ENCODE data around the gene RPS10.

RPS10 gene

GRCh38 chr6:34463849-34464248, 38.0 kb upstream of the RPS10 start:
- Histone ChIP-seq H3K27me3 (ENCODE audit: insufficient read depth, poor library complexity, severe bottlenecking) (peaks cover 16% of the 10 kb centered on the region), H3K27ac (replicated peaks) (no peak overlapping the region), H3K4me3 (replicated peaks; ENCODE audit: insufficient read depth, low read length) (no peak overlapping the region)
- DNase-seq (ENCODE audit: low read depth in 1 of 2, low spot score in 1 of 2): no peak
- no peak for TF ChIP-seq CTCF (IDR thresholded peaks at IDR 0.05; ENCODE audit: insufficient read depth, low read length)
- no peak for TF ChIP-seq POLR2AphosphoS5 (IDR thresholded peaks at IDR 0.05; ENCODE audit: low read depth)
- TF ChIP-seq, protein P1, sequence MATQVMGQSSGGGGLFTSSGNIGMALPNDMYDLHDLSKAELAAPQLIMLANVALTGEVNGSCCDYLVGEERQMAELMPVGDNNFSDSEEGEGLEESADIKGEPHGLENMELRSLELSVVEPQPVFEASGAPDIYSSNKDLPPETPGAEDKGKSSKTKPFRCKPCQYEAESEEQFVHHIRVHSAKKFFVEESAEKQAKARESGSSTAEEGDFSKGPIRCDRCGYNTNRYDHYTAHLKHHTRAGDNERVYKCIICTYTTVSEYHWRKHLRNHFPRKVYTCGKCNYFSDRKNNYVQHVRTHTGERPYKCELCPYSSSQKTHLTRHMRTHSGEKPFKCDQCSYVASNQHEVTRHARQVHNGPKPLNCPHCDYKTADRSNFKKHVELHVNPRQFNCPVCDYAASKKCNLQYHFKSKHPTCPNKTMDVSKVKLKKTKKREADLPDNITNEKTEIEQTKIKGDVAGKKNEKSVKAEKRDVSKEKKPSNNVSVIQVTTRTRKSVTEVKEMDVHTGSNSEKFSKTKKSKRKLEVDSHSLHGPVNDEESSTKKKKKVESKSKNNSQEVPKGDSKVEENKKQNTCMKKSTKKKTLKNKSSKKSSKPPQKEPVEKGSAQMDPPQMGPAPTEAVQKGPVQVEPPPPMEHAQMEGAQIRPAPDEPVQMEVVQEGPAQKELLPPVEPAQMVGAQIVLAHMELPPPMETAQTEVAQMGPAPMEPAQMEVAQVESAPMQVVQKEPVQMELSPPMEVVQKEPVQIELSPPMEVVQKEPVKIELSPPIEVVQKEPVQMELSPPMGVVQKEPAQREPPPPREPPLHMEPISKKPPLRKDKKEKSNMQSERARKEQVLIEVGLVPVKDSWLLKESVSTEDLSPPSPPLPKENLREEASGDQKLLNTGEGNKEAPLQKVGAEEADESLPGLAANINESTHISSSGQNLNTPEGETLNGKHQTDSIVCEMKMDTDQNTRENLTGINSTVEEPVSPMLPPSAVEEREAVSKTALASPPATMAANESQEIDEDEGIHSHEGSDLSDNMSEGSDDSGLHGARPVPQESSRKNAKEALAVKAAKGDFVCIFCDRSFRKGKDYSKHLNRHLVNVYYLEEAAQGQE (IDR thresholded peaks at IDR 0.05; ENCODE audit: insufficient replicate concordance, low read depth): no peak
- TF ChIP-seq GABPA (IDR thresholded peaks at IDR 0.05; ENCODE audit: low read depth): no peak
- no peak for TF ChIP-seq SPI1 (IDR thresholded peaks at IDR 0.05; ENCODE audit: borderline replicate concordance, low read depth)

GRCh38 chr6:34463299-34463698, 37.4 kb upstream of the RPS10 start:
- DNase-seq (ENCODE audit: low read depth in 1 of 2, low spot score in 1 of 2): no peak
- Histone ChIP-seq H3K27ac (replicated peaks) (no peak overlapping the region), H3K4me3 (replicated peaks; ENCODE audit: insufficient read depth, low read length) (no peak overlapping the region), H3K27me3 (ENCODE audit: insufficient read depth, poor library complexity, severe bottlenecking) (peaks cover 16% of the 10 kb centered on the region)
- TF ChIP-seq GABPA (IDR thresholded peaks at IDR 0.05; ENCODE audit: low read depth) (no peak), POLR2AphosphoS5 (IDR thresholded peaks at IDR 0.05; ENCODE audit: low read depth) (no peak), SPI1 (IDR thresholded peaks at IDR 0.05; ENCODE audit: borderline replicate concordance, low read depth) (no peak), CTCF (IDR thresholded peaks at IDR 0.05; ENCODE audit: insufficient read depth, low read length) (no peak)
- TF ChIP-seq, protein P1 (IDR thresholded peaks at IDR 0.05; ENCODE audit: insufficient replicate concordance, low read depth): no peak

GRCh38 chr6:34462551-34462971, 36.7 kb upstream of the RPS10 start:
- no peak for TF ChIP-seq SPI1 (IDR thresholded peaks at IDR 0.05; ENCODE audit: borderline replicate concordance, low read depth)
- no peak for TF ChIP-seq CTCF (IDR thresholded peaks at IDR 0.05; ENCODE audit: insufficient read depth, low read length)
- TF ChIP-seq, protein P1 (IDR thresholded peaks at IDR 0.05; ENCODE audit: insufficient replicate concordance, low read depth): no peak
- TF ChIP-seq POLR2AphosphoS5 (IDR thresholded peaks at IDR 0.05; ENCODE audit: low read depth): no peak
- TF ChIP-seq GABPA (IDR thresholded peaks at IDR 0.05; ENCODE audit: low read depth): no peak
- H3K4me3 ChIP-seq (replicated peaks; ENCODE audit: insufficient read depth, low read length): no peak overlapping the region
- H3K27me3 ChIP-seq (ENCODE audit: insufficient read depth, poor library complexity, severe bottlenecking): peaks cover 16% of the 10 kb centered on the region
- no peak overlapping the region for H3K27ac ChIP-seq (replicated peaks)
- DNase-seq (ENCODE audit: low read depth in 1 of 2, low spot score in 1 of 2): peak in 1 of 2 experiments; percentile 14

Measured in HL-60 (cell line).